AG09319 (cell line): ENCODE measurements around the gene CUX1.

Experiments used
- DNase-seq: peaks from one replicate; pipeline ENCODE4 v3.0.0-alpha.2; 2010; ENCODE audit warnings: low read depth; ENCODE audit errors: extremely low read depth
- CTCF ChIP-seq: IDR thresholded peaks from 2 replicates; pipeline ENCODE4 v1.5.1; 2011; ENCODE audit warnings: low read depth, mild to moderate bottlenecking, inconsistent platforms, low read length, moderate library complexity

Gene CUX1

GRCh38 chr7:101860316-101861217 lies 43.1 kb downstream of the CUX1 start:
- TF ChIP-seq CTCF, result no peak
- DNase-seq, result no peak

- TF ChIP-seq CTCF, result no peak
- DNase-seq, result no peak
Measured at GRCh38 chr7:101861218-101861775, 43.9 kb downstream of the CUX1 start.

- DNase-seq, result no peak
- no peak for TF ChIP-seq CTCF
Measured at GRCh38 chr7:101862280-101863220, 45.1 kb downstream of the CUX1 start.

- no peak for DNase-seq
- no peak for TF ChIP-seq CTCF
Measured at GRCh38 chr7:101863598-101863997, 46.2 kb downstream of the CUX1 start.

GRCh38 chr7:101864039-101864438 lies 46.6 kb downstream of the CUX1 start:
- TF ChIP-seq CTCF, result no peak
- DNase-seq, result no peak

GRCh38 chr7:101865031-101865430 lies 47.6 kb downstream of the CUX1 start:
- DNase-seq, result no peak
- no peak for TF ChIP-seq CTCF

GRCh38 chr7:101865455-101865854 lies 48.0 kb downstream of the CUX1 start:
- no peak for DNase-seq
- TF ChIP-seq CTCF, result no peak
